PC-9 (cell line): ENCODE results near the gene ZNF335. TPM values are rescaled to one million over a fixed set of nuclear protein-coding genes. Genes with fewer than 3 reads are reported as not detected.

Source experiments
- BruUV-seq: library from RNA; stranded (reverse); fragments of 400-500 nt; replicated peaks from 2 replicates; lab custom pipeline; 2021; lab: Mats Ljungman, UMichigan
- CTCF ChIA-PET: fragments of 300-600 bp; sonication (Branson Sonifier 250); formaldehyde crosslinking; loops from one replicate; lab custom pipeline; 2022; ENCODE audit warnings: antibody characterized with exemption; lab: Charles Lee
- POLR2A ChIA-PET: fragments of 300-600 bp; sonication (Branson Sonifier 250); formaldehyde crosslinking; loops from one replicate; lab custom pipeline; 2022; ENCODE audit warnings: antibody characterized with exemption; ENCODE audit not compliant: unreplicated experiment; lab: Charles Lee
- DNase-seq, 2 experiments: peaks; one replicate each; pipeline versions ENCODE4 v3.0.0 to v3.0.0-alpha.2; 2015 to 2022; ENCODE audit warnings: mixed read lengths in 1 of 2
- H2AFZ ChIP-seq: fragments of 200-600 bp; sonication (generic); 2 replicates; pipeline ENCODE4 v1.8.1; 2017; ENCODE audit warnings: antibody characterized with exemption
- H3F3A ChIP-seq: fragments of 200-600 bp; sonication (generic); 2 replicates; pipeline ENCODE4 v1.8.1; 2017; ENCODE audit warnings: antibody characterized with exemption, mild to moderate bottlenecking, low read depth; ENCODE audit not compliant: insufficient read depth
- H3K27ac ChIP-seq: fragments of 200-600 bp; sonication (generic); 2 replicates; pipeline ENCODE4 v1.6.1; 2016; ENCODE audit warnings: mixed run types
- H3K27me3 ChIP-seq: fragments of 200-600 bp; sonication (generic); 2 replicates; pipeline ENCODE4 v1.6.1; 2016; ENCODE audit warnings: low read depth, mixed run types; ENCODE audit not compliant: insufficient read depth
- H3K36me3 ChIP-seq: fragments of 200-600 bp; sonication (generic); 2 replicates; pipeline ENCODE4 v1.6.1; 2016; ENCODE audit warnings: low read depth, mixed run types
- H3K4me1 ChIP-seq: fragments of 200-600 bp; sonication (generic); replicated peaks from 2 replicates; pipeline ENCODE4 v1.6.1; 2016; ENCODE audit warnings: mixed run types; ENCODE audit not compliant: insufficient read depth
- H3K4me2 ChIP-seq: fragments of 200-600 bp; sonication (generic); 2 replicates; pipeline ENCODE4 v1.6.1; 2017; ENCODE audit warnings: mixed run types
- H3K4me3 ChIP-seq: fragments of 200-600 bp; sonication (generic); 2 replicates; pipeline ENCODE4 v1.6.1; 2016; ENCODE audit warnings: mixed run types
- H3K79me2 ChIP-seq: fragments of 200-600 bp; sonication (generic); 2 replicates; pipeline ENCODE4 v1.6.1; 2017; ENCODE audit warnings: low read depth, mixed run types
- H3K9me2 ChIP-seq: fragments of 200-600 bp; sonication (generic); 2 replicates; pipeline ENCODE4 v1.8.1; 2017; ENCODE audit warnings: mild to moderate bottlenecking; ENCODE audit not compliant: insufficient read depth
- H3K9me3 ChIP-seq: fragments of 200-600 bp; sonication (generic); 2 replicates; pipeline ENCODE4 v1.8.1; 2016; ENCODE audit warnings: low read depth; ENCODE audit not compliant: insufficient read depth
- H4K20me1 ChIP-seq: fragments of 200-600 bp; sonication (generic); 2 replicates; pipeline ENCODE4 v1.8.1; 2017; ENCODE audit not compliant: insufficient read depth
- CTCF ChIP-seq: fragments of 200-600 bp; sonication (generic); conservative IDR thresholded peaks from 2 replicates; pipeline ENCODE4 v1.6.1; 2017; ENCODE audit warnings: mixed run types, antibody characterized with exemption, mild to moderate bottlenecking, moderate library complexity
- EZH2 ChIP-seq: fragments of 200-600 bp; sonication (generic); IDR thresholded peaks from 2 replicates; pipeline ENCODE4 v1.8.0; 2017; ENCODE audit warnings: antibody characterized with exemption, low read depth
- intact Hi-C: fragments of 100-400 bp; cut with micrococcal nuclease; formaldehyde crosslinking; loops from one replicate; pipeline ENCODE4 v1.10.0; 2022; ENCODE audit not compliant: unreplicated experiment
- total RNA-seq: library from RNA; stranded (reverse); gene quantifications from 2 replicates; pipeline ENCODE4 v1.2.3, GENCODE V29; 2021

The ZNF335 gene
- total RNA-seq, 1 experiment from 2014 or later = 16.3 TPM

DNA sequence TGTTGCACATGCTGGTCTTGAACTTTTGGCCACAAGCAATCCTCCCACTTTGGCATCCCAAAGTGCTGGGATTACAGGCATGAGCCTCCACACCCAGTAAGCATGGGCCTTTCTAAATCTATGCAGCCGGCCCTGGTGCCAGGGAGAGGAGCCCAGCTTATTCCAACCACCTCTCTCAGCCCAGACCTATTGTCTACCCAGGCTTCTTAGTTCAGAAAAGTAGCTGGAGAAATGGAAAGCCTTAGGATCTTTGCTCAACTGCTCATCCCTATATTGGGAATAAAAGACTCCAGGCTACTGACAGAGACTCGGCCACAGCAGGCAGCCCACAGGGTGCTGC lies 45.3 kb downstream of the ZNF335 start:
- ChIA-PET POLR2A (interaction anchor here (0.5 to 0.6 kb wide), 2 partner anchors 11 to 22 kb away, joined by 3 to 4 read pairs; no protein-coding TSS in a partner anchor), CTCF (no interaction called here)
- Histone ChIP-seq H3K4me3 (no peak overlapping the region), H2AFZ (no peak overlapping the region), H4K20me1 (peaks cover 10% of the 10 kb centered on the region; the same call in 1 of the 2 replicates), H3K79me2 (no peaks in the 10 kb centered on the region), H3K4me2 (no peak overlapping the region), H3K27me3 (no peaks in the 10 kb centered on the region), H3K9me3 (no peaks in the 10 kb centered on the region), H3K9me2 (no peaks in the 10 kb centered on the region), H3K27ac (no peak overlapping the region), H3K36me3 (no peaks in the 10 kb centered on the region), H3K4me1 (no peaks in the 10 kb centered on the region), H3F3A (peaks cover 22% of the 10 kb centered on the region)
- no peak for TF ChIP-seq EZH2
- DNase-seq = no peak
- no TSS peak for BruUV-seq
- intact Hi-C loops = no loop called here

DNA sequence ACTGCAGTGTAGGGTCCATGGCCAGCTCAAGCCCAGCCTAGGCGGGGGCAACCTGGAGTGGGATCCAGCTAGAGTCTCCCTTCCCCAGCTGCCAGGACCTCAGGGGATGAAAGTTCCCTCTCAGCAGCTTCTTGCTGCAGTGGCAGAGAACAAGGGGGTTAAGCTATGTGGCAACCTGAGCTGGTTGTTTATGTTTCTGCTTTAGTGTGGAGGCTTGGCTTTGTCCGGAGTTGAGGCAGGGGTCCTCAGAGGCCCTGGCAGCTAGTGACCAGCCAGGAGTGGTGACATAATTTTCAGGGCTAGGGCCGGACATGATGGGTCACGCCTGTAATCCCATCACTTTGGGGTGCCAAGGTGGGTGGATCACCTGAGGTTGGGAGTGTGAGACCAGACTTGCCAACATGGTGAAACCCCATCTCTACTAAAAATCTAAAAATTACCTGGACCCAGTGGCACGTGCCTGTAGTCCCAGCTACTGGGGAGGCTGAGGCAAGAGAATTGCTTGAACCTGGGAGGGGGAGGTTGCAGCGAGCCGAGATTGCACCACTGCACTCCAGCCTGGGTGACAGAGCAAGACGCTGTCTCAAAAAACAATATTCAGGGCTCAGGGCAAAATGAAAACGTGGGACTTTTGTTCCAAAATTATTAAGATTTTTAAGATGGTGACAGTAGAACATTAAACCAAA lies 46.0 kb downstream of the ZNF335 start:
- Histone ChIP-seq H3F3A (peaks cover 22% of the 10 kb centered on the region), H3K79me2 (no peaks in the 10 kb centered on the region), H3K36me3 (no peaks in the 10 kb centered on the region), H3K27me3 (no peaks in the 10 kb centered on the region), H3K4me2 (no peak overlapping the region), H3K4me1 (no peaks in the 10 kb centered on the region), H3K4me3 (no peak overlapping the region), H3K9me3 (no peaks in the 10 kb centered on the region), H3K27ac (no peak overlapping the region), H2AFZ (no peak overlapping the region), H4K20me1 (peaks cover 6% of the 10 kb centered on the region; the same call in 1 of the 2 replicates), H3K9me2 (no peaks in the 10 kb centered on the region)
- BruUV-seq = no TSS peak
- CTCF ChIA-PET = interaction anchor here (0.5 kb wide), 1 partner anchor 30 kb away, joined by 3 read pairs; no protein-coding TSS in a partner anchor
- POLR2A ChIA-PET = interaction anchor here (0.6 kb wide), 1 partner anchor 21 kb away, joined by 4 read pairs; no protein-coding TSS in a partner anchor
- TF ChIP-seq CTCF (no peak), EZH2 (no peak)
- intact Hi-C loops = no loop called here
- DNase-seq = no peak

GRCh38 chr20:45924391-45925261 lies 47.4 kb downstream of the ZNF335 start:
- intact Hi-C loops = no loop called here
- no TSS peak for BruUV-seq

More at GRCh38 chr20:45924391-45925261, 47.4 kb downstream of the ZNF335 start:
- Histone ChIP-seq H3K79me2 (no peaks in the 10 kb centered on the region), H4K20me1 (no peaks in the 10 kb centered on the region), H3K27me3 (no peaks in the 10 kb centered on the region), H3K4me2 (no peak overlapping the region), H3K4me1 (no peaks in the 10 kb centered on the region), H2AFZ (no peak overlapping the region), H3K9me2 (no peaks in the 10 kb centered on the region), H3K27ac (no peak overlapping the region), H3K4me3 (no peak overlapping the region), H3K9me3 (no peaks in the 10 kb centered on the region), H3F3A (peaks cover 31% of the 10 kb centered on the region), H3K36me3 (no peaks in the 10 kb centered on the region)
- TF ChIP-seq EZH2 (no peak), CTCF (no peak)
- POLR2A ChIA-PET = interaction anchor here (0.6 kb wide), 1 partner anchor 91 kb away, joined by 3 read pairs; the partner anchor contains the start of gene SNX21
- no peak for DNase-seq
- CTCF ChIA-PET = no interaction called here
